ENCODE results near the gene ZNF784.

Gene ZNF784

GRCh38 chr19:55620410-55621204 lies 3.8 kb downstream of the ZNF784 start:
- no peak for DNase-seq (ENCODE audit: low read depth)

GRCh38 chr19:55619286-55619685 lies 5.1 kb downstream of the ZNF784 start:
- DNase-seq (ENCODE audit: low read depth), result no peak

- DNase-seq (ENCODE audit: low read depth), result no peak
These were observed 5.9 kb downstream of the ZNF784 start for GRCh38 chr19:55618426-55618825.

- no peak for DNase-seq (ENCODE audit: low read depth)
These were observed 6.9 kb downstream of the ZNF784 start for GRCh38 chr19:55617426-55617825.

GRCh38 chr19:55616395-55616875 lies 7.9 kb downstream of the ZNF784 start:
- DNase-seq (ENCODE audit: low read depth), result no peak

- DNase-seq (ENCODE audit: low read depth), result no peak
These were observed 8.6 kb downstream of the ZNF784 start for GRCh38 chr19:55615543-55616394.

GRCh38 chr19:55614711-55615542 lies 9.4 kb downstream of the ZNF784 start:
- no peak for DNase-seq (ENCODE audit: low read depth)

- no peak for DNase-seq (ENCODE audit: low read depth)
These were observed 10.2 kb downstream of the ZNF784 start for GRCh38 chr19:55613930-55614710.

- no peak for DNase-seq (ENCODE audit: low read depth)
These were observed 11.0 kb downstream of the ZNF784 start for GRCh38 chr19:55613396-55613795.

- no peak for DNase-seq (ENCODE audit: low read depth)
These were observed 12.3 kb downstream of the ZNF784 start for GRCh38 chr19:55611983-55612645.

- DNase-seq (ENCODE audit: low read depth), result no peak
These were observed 12.9 kb downstream of the ZNF784 start for GRCh38 chr19:55611300-55611982.

- no peak for DNase-seq (ENCODE audit: low read depth)
These were observed 15.0 kb downstream of the ZNF784 start for GRCh38 chr19:55609326-55609725.

- no peak for DNase-seq (ENCODE audit: low read depth)
These were observed 17.5 kb downstream of the ZNF784 start for GRCh38 chr19:55606817-55607216.

GRCh38 chr19:55606471-55606787 lies 17.9 kb downstream of the ZNF784 start:
- DNase-seq (ENCODE audit: low read depth), result no peak

GRCh38 chr19:55605637-55606470 lies 18.5 kb downstream of the ZNF784 start, which contains the start of gene ZNF865:
Gene ZNF865, plus strand, starts transcription at chr19:55605647. Its CDS starts 7,972 bp downstream, at chr19:55613619.
- DNase-seq (ENCODE audit: low read depth), result peak; percentile 56

GRCh38 chr19:55605207-55605636 lies 19.1 kb downstream of the ZNF784 start:
- DNase-seq (ENCODE audit: low read depth), result peak; percentile 98

GRCh38 chr19:55603581-55604292 lies 20.6 kb downstream of the ZNF784 start:
- no peak for DNase-seq (ENCODE audit: low read depth)

- DNase-seq (ENCODE audit: low read depth), result no peak
These were observed 21.3 kb downstream of the ZNF784 start for GRCh38 chr19:55603115-55603514.

All from stimulated activated CD8-positive, alpha-beta memory T cell treated with anti-CD3 and anti-CD28 coated beads, Interleukin-12 subunit alpha, Interleukin-12 subunit beta, amount 100 ng/mL, for 1 hour (primary cell).